IgD-negative memory B cell (primary cell): ENCODE data around the gene ODC1. TPM values are rescaled to one million over a fixed set of nuclear protein-coding genes. Genes with fewer than 3 reads are reported as not detected.

Experiments
- H3K27ac Mint-ChIP-seq, 3 donors: one replicate each; pipeline ENCODE4 v1.8.0; 2020 to 2022; ENCODE audit warnings: mild to moderate bottlenecking in 3 of 3, mixed read lengths in 3 of 3, moderate library complexity in 1 of 3
- H3K27me3 Mint-ChIP-seq: one replicate; pipeline ENCODE4 v1.8.0; 2021; ENCODE audit warnings: mixed read lengths
- H3K36me3 Mint-ChIP-seq: one replicate; pipeline ENCODE4 v1.8.0; 2020; ENCODE audit warnings: mild to moderate bottlenecking, mixed read lengths
- H3K4me1 Mint-ChIP-seq, 3 donors: one replicate each; pipeline ENCODE4 v1.8.0; 2020 to 2022; ENCODE audit warnings: mixed read lengths in 3 of 3, mild to moderate bottlenecking in 1 of 3
- H3K4me3 Mint-ChIP-seq, 4 donors: one replicate each; pipeline ENCODE4 v1.8.0; 2020 to 2022; ENCODE audit warnings: mild to moderate bottlenecking in 4 of 4, mixed read lengths in 4 of 4, moderate library complexity in 3 of 4
- H3K9me3 Mint-ChIP-seq, 3 donors: one replicate each; pipeline ENCODE4 v1.8.0; 2020 to 2021; ENCODE audit warnings: mixed read lengths in 3 of 3, mild to moderate bottlenecking in 1 of 3
- polyA plus RNA-seq: library from polyadenylated mRNA; unstranded; fragments of 300-500 nt; fragmentation: Illumina TruSeq; gene quantifications from one replicate; pipeline ENCODE4 v1.2.3, GENCODE V29; 2021

ODC1 gene
- polyA plus RNA-seq, 1 donor from 2014 or later: 207 TPM

DNA sequence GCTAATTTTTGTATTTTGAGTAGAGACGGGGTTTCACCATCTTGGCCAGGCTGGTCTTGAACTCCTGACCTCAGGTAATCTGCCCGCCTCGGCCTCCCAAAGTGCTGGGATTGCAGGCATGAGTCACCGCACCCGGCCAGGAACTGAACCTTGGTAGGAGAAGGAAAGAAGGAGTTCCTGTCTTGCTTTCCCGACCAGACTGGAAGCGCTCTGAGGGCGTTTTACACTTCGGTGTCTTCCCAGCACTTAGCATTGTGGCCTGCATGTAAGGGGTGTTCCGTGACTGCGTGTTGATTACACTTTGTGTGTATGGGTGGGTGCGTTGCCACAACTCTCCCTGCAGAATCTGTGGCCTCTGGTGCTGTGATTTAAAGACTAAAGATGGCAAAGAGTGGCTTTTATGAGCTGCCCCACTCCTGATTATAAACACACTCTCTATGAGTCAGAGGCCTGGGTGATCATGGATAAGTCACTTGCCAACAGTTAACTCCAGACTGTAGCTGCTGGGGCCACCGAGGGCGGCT is 46.0 kb downstream of the ODC1 start:
- Mint-ChIP-seq H3K4me1 (peaks cover 14 to 26% (median 17%) of the 10 kb centered on the region in 3 donors), H3K9me3 (no peaks in the 10 kb centered on the region), H3K4me3 (peak overlapping the region in 1 of 4 donors; percentile 12)

DNA sequence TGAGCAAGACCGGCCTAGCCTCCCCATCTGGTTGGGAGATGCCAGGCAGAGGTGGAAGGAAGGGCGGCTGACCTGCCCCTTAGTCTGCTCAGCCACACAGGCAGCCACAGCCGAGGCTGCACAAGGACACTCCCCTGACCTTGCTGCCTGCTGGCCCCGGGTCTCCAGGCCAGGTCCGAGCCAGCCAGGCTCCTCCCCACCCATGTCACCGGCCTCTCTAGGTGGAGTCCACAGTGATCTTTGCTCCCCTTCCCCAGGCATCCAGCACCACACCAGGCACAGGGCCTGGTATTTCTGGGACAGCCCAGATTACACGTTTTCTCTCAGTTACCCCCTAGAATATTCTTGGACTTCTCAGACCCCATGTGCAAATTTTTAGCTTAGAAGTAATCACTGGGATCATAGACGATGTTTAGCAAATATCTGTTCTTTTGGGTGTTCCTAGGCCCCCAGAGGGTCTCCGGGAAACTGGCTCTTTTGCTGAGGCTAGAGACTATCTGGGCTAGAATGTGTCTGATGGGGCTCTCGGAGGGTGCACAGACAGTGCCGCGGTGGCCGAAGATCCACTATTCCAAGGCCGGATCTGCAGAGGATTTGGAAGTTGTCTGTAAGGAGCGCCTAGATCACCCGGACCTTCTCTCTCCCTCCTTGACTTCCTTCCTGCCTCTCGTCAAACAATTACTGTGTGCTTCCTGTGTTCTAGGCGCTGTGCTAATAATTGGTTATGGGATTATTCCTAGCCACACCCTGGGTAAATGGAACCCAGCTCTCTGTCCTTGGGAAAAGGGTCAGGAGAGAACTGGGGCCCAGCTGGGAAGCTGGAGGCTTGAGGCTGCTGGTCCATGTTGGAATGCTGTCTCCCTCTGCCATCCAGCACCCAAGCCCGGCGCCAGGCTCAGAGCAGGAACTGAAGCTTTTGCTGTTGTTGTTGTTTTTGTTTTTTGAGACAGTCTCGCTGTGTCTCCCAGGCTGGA is 46.9 kb downstream of the ODC1 start:
- peaks cover 9 to 21% (median 11%) of the 10 kb centered on the region in 3 donors for H3K4me1 Mint-ChIP-seq
- H3K36me3 Mint-ChIP-seq: no peaks in the 10 kb centered on the region
- H3K27me3 Mint-ChIP-seq: no peaks in the 10 kb centered on the region
- H3K27ac Mint-ChIP-seq: peak overlapping the region; percentile 55 to 93 (median 90)
- peak overlapping the region in 3 of 4 donors; percentile 13 to 57 (median 39) for H3K4me3 Mint-ChIP-seq
- no peaks in the 10 kb centered on the region for H3K9me3 Mint-ChIP-seq

More for the DNA sequence above, 46.0 kb downstream of the ODC1 start:
- no peaks in the 10 kb centered on the region for H3K36me3 Mint-ChIP-seq
- no peaks in the 10 kb centered on the region for H3K27me3 Mint-ChIP-seq
- peak overlapping the region in 2 of 3 donors; percentile 10 to 90 for H3K27ac Mint-ChIP-seq

DNA sequence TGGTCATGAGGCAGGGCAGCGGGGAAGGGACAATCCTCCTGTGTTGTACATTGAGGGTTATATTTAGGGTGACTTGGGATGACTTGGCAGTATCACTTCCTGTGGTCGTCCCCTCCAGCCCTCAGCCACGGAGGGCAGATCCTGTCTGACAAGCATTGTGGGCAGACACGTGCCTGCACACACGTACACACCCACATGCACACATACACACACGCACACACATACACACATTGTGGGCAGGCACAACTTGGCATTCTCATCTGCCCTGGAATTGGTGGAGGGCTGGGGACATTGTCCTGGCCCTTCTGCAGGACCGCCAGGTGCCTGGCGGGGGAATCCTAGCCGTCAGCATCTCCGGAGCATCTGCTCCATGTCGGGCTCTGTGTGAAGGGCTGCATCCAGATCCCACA is 47.6 kb downstream of the ODC1 start:
- Mint-ChIP-seq H3K36me3 (peaks cover 1% of the 10 kb centered on the region), H3K27me3 (no peaks in the 10 kb centered on the region), H3K27ac (peak overlapping the region; percentile 55 to 93 (median 82)), H3K4me1 (peaks cover 16 to 28% (median 18%) of the 10 kb centered on the region in 3 donors), H3K9me3 (no peaks in the 10 kb centered on the region), H3K4me3 (peak overlapping the region in 2 of 4 donors; percentile 13 to 60)

DNA sequence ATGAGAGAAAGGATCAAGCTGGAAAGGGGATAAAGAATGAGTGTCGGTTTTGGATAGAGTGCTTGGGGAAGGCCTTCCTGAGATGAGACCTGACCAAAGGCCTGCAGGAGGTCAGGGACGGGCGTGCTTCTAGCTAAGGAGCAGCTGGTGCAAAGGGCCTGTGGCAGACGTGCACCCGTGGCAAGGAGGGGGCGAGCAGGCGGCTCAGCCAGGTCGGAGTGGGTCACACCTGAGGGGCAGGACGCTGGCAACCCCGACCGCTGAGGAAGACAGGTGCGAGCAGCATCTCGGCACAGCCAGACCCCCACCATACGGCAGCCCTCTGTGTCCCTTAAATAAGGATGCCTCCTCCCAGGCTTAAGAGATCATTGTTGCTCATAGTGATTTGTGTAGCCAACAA is 48.1 kb downstream of the ODC1 start:
- peaks cover 20 to 32% (median 23%) of the 10 kb centered on the region in 3 donors for H3K4me1 Mint-ChIP-seq

DNA sequence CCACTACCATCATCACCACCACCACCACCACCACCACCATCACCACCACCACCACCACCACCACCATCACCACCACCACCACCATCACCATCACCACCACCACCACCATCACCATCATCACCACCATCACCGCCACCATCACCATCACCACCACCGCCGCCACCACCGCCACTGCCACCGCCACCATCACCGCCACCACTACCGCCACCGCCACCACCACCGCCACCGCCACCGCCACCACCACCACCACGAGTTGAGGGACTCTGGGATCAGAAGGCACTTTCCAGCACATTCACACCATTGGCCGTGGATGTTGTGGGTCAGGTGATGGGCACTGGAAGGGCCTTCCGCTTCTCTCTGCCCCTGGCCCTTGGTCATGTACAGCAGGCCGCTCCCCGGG is 48.8 kb downstream of the ODC1 start:
- H3K4me3 Mint-ChIP-seq: peak overlapping the region in 1 of 4 donors; percentile 79

More for the DNA sequence above, 48.1 kb downstream of the ODC1 start:
- Mint-ChIP-seq H3K9me3 (no peaks in the 10 kb centered on the region), H3K4me3 (peak overlapping the region in 2 of 4 donors; percentile 13 to 79), H3K27me3 (no peaks in the 10 kb centered on the region), H3K27ac (peak overlapping the region; percentile 55 to 93 (median 91)), H3K36me3 (peaks cover 1% of the 10 kb centered on the region)

DNA sequence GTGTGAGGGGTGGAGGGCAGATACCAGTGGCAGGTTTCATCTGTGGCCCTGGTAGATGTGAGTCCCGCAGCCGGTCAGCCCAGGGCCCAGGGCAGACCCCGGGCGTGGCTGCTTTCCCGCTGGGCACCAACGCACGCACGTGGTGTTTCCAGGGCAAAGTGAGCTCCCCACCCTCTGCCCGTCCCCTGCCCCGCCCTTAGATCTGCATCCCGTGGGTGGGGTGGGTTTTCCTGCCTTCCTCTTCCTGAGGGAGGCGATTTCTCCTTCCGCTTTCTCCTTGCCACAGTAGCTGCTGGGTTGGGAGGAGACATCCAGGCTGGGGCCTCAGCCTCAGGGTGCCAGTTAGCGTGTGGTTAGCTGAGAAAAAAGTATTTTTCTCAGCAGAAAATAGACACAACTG is 49.6 kb downstream of the ODC1 start:
- peak overlapping the region in 1 of 4 donors; percentile 82 for H3K4me3 Mint-ChIP-seq
- H3K36me3 Mint-ChIP-seq: peaks cover 1% of the 10 kb centered on the region
- H3K4me1 Mint-ChIP-seq: peaks cover 22 to 36% (median 22%) of the 10 kb centered on the region in 3 donors
- H3K27me3 Mint-ChIP-seq: no peaks in the 10 kb centered on the region
- peak overlapping the region in 2 of 3 donors; percentile 86 to 87 for H3K27ac Mint-ChIP-seq
- no peaks in the 10 kb centered on the region for H3K9me3 Mint-ChIP-seq

More for the DNA sequence above, 48.8 kb downstream of the ODC1 start:
- peak overlapping the region in 1 of 3 donors; percentile 91 for H3K27ac Mint-ChIP-seq
- H3K4me1 Mint-ChIP-seq: peaks cover 21 to 34% (median 24%) of the 10 kb centered on the region in 3 donors
- peaks cover 1% of the 10 kb centered on the region for H3K36me3 Mint-ChIP-seq
- H3K27me3 Mint-ChIP-seq: no peaks in the 10 kb centered on the region
- no peaks in the 10 kb centered on the region for H3K9me3 Mint-ChIP-seq

DNA sequence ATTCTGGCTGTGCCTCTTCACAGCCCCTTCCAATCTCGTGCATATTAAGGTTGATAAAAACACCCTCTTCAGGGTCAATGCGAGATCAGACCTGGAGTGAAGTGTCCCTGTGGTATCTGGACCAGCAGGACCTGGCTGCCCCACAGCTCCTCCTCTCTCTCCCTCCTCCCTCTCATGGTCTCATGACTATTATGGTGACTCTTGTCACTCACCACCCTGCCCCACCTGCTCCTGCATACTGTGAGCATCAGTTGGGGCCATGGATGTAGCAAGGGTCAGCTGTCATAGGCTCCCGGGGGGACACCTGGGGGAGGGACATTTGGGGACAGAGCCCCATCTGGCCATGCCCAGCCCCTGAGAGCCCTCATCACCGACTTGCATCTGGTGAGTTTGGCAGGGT is 50.2 kb downstream of the ODC1 start:
- Mint-ChIP-seq H3K27ac (peak overlapping the region in 1 of 3 donors; percentile 51), H3K4me1 (peaks cover 22 to 36% (median 24%) of the 10 kb centered on the region in 3 donors), H3K27me3 (no peaks in the 10 kb centered on the region), H3K9me3 (no peaks in the 10 kb centered on the region), H3K4me3 (peak overlapping the region in 1 of 4 donors; percentile 51), H3K36me3 (peaks cover 1% of the 10 kb centered on the region)

DNA sequence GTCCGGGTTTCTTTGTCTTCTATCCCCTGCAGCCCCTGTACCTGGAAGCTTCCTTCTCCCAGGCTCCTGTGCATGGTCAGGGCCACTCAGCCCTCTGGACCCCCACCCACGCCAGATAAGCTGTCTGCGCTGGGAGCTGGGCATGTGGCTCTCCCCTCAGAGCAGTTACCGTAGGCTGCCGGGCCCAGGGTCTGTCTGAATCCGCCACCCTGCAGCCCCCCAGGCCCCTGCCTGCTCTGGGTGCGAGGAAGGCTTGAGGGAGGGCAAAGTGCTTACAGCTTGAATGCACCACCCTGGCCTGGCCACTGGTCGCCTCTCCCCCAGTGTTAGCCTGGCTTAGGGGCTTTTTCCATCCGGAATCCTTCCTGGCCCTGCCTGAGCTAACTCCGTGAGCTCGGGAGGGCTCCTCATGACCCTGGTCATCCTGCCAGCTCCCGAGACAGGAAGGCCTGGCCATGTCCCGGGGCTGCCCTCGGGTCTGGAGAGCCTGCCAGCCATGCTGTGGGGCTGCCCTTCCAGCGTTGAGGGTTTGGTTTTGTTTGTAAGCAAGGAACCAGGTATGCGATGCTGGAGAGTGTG is 50.7 kb downstream of the ODC1 start:
- Mint-ChIP-seq H3K9me3 (no peaks in the 10 kb centered on the region), H3K27me3 (no peaks in the 10 kb centered on the region), H3K36me3 (peaks cover 2% of the 10 kb centered on the region), H3K27ac (peak overlapping the region in 1 of 3 donors; percentile 51), H3K4me3 (no peak overlapping the region), H3K4me1 (peaks cover 24 to 36% (median 25%) of the 10 kb centered on the region in 3 donors)

DNA sequence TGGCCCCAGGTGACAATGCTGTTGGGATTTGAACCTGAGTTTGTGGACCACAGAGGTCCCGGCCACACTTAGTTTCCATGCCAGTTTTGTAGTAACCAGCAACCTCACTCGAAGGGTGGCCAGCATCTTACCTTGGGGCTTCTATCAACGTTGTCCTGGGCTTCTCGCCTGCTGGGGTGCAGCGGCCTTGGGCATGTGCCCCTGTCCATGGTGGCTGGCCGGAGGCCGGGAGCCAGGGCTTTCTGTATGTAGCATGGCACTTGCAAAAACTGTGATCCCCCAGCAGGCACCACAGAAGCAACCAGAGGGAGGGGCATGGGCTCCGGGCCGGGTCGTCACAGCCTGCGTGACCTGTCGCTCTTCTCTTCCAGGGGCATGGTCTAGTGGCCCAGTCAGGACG is 51.7 kb downstream of the ODC1 start:
- Mint-ChIP-seq H3K27ac (peak overlapping the region; percentile 22 to 87 (median 78)), H3K36me3 (peaks cover 3% of the 10 kb centered on the region), H3K9me3 (no peaks in the 10 kb centered on the region), H3K4me1 (peaks cover 24 to 37% (median 29%) of the 10 kb centered on the region in 3 donors), H3K27me3 (no peaks in the 10 kb centered on the region), H3K4me3 (peak overlapping the region in 1 of 4 donors; percentile 94)

DNA sequence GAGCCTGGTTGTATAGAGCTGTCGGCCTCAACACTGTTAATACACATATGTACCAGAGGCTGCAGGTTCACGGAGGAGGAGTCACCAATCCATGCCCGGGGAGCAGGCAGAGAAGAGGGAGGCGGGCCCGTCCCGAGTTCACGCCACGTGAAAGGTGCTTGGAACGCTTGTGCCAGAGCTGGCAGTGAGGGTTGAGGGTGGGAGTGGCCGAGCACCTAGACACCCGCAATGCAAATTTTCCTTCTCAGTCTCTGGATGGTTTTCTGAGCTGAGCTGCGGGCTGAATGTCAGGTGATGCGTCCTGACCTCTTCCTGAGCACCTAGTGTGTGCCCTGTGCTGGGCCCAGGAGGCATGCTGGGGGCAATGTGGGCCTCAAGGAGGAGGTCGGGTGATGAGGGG is 52.2 kb downstream of the ODC1 start:
- Mint-ChIP-seq H3K4me3 (peak overlapping the region in 2 of 4 donors; percentile 63 to 94), H3K9me3 (no peaks in the 10 kb centered on the region), H3K27me3 (no peaks in the 10 kb centered on the region), H3K36me3 (peaks cover 3% of the 10 kb centered on the region), H3K27ac (peak overlapping the region; percentile 16 to 87 (median 78)), H3K4me1 (peaks cover 24 to 33% (median 30%) of the 10 kb centered on the region in 3 donors)

DNA sequence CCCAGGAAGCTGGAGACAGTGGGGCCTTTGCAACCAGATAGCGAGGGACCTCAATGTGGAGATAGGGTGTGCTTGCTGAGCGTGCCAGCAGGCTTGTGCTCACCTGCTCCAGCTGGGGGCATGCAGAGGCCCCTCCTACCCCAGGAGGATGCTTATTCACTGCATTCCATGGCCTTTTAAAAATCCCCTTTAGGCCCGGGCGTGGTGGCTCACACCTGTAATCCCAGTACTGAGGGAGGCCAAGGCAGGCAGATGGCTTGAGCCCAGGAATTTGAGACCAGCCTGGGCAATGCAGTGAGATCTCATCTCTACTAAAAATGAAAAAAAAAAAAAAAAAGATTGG is 54.5 kb downstream of the ODC1 start:
- peak overlapping the region in 2 of 3 donors; percentile 29 to 83 for H3K27ac Mint-ChIP-seq
- peaks cover 3% of the 10 kb centered on the region for H3K36me3 Mint-ChIP-seq
- no peak overlapping the region for H3K4me3 Mint-ChIP-seq
- no peaks in the 10 kb centered on the region for H3K27me3 Mint-ChIP-seq
- H3K4me1 Mint-ChIP-seq: peaks cover 38 to 44% (median 42%) of the 10 kb centered on the region in 3 donors
- no peaks in the 10 kb centered on the region for H3K9me3 Mint-ChIP-seq

DNA sequence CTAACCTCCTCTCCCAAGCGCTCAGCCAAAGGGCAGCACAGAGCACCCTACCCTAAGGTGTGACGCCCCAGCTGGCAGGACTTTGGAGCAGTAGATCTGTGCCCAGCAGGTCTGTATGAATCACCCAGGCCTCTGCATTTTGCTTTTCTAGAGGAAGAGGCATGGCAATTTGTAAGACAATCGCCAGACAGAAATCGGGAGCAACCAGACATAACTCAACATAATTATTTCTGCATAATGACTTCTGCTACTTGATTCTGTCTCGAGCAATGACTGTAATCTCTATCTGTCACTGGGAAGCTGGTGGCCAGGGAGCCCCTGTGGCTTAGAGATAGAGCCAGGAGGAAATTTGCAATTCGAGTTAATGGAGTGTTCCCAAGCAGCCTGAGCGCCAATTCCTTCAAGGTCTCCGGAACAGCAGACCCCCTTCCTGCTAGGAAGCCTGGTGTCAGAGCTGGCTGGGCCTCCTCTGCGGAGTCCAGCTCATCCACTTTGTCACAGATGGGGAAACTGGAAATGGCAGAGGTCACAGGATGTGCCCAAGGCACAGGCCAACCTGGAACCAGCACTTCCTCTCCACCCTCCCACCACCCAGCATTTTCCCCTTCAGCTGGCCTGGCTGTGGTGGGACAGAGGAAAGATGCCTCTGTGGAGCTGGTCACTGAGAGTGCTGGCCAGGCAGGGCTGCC is 55.0 kb downstream of the ODC1 start:
- Mint-ChIP-seq H3K27ac (no peak overlapping the region), H3K36me3 (peaks cover 3% of the 10 kb centered on the region), H3K4me1 (peaks cover 41 to 46% (median 45%) of the 10 kb centered on the region in 3 donors), H3K9me3 (no peaks in the 10 kb centered on the region), H3K4me3 (no peak overlapping the region), H3K27me3 (no peaks in the 10 kb centered on the region)

DNA sequence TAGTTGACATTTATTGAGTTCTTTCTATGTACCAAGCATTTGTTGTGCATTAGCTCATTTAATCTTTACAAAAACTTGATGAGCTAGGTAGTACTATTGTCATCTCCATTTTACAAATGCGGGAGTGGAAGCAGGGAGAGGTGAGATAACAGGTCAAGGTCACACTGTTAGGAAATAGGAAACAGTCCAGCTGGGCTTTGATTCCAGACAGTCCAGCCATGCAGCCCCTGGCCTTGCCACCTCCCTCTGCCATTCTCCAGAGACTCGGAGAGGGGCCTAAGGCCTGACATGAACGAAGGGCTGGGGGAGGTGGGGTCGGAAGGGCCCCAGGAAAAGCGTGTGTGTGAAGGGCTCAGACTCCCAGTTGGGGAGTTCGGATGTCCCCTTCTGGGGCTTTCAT is 55.6 kb downstream of the ODC1 start:
- Mint-ChIP-seq H3K9me3 (no peaks in the 10 kb centered on the region), H3K27ac (peak overlapping the region in 1 of 3 donors; percentile 23), H3K27me3 (no peaks in the 10 kb centered on the region), H3K4me3 (no peak overlapping the region), H3K36me3 (peaks cover 3% of the 10 kb centered on the region), H3K4me1 (peaks cover 42 to 47% (median 47%) of the 10 kb centered on the region in 3 donors)

DNA sequence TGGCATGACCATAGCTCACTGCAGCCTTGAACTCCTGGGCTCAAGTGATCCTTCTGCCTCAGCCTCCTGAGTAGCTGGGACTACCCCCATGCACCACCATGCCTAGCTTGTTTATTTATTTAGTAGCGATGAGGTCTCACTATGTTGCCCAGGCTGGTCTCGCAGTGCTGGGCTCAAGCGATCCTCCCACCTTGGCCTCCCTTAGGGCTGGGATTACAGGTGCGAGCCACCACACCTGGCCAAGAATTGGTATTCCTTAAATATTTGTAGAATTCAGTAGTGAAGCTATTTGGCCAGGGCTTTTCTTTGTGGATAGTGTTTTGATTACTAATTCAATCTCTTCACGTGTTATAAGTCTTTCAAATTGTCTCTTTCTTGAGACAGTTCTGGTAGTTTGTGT is 56.0 kb downstream of the ODC1 start:
- Mint-ChIP-seq H3K9me3 (no peaks in the 10 kb centered on the region), H3K27ac (peak overlapping the region in 1 of 3 donors; percentile 23), H3K36me3 (peaks cover 3% of the 10 kb centered on the region), H3K27me3 (no peaks in the 10 kb centered on the region), H3K4me1 (peaks cover 45 to 50% (median 49%) of the 10 kb centered on the region in 3 donors), H3K4me3 (no peak overlapping the region)
